Effector CD8-positive, alpha-beta T cell (primary cell): ENCODE results near the gene CCNG1.

Source experiments
- DNase-seq: peaks from one replicate; lab custom pipeline; 2025; lab: John Stamatoyannopoulos, UW

CCNG1 gene

GRCh38 chr5:163489745-163490075 is 52.3 kb downstream of the CCNG1 start:
- DNase-seq = no peak
